OCI-LY3 (cell line): ENCODE data around the gene PKDREJ.

ENCODE experiments used
- H2AFZ ChIP-seq: fragments of 200-600, 300-600 bp; shearing (Covaris generic); 2 replicates; pipeline ENCODE4 v1.6.0; 2014; ENCODE audit warnings: antibody characterized with exemption, low read depth, low read length
- H3K27ac ChIP-seq: fragments of 200-600, 300-600 bp; sonication (generic); 2 replicates; pipeline ENCODE4 v1.5.1; 2014; ENCODE audit warnings: mild to moderate bottlenecking, low read length, moderate library complexity, mixed read lengths
- H3K27me3 ChIP-seq: fragments of 200-600, 300-600 bp; sonication (generic); 2 replicates; pipeline ENCODE4 v1.6.1; 2014; ENCODE audit warnings: low read depth, low read length, mixed read lengths
- H3K36me3 ChIP-seq: fragments of 200-600, 300-600 bp; sonication (generic); replicated peaks from 2 replicates; pipeline ENCODE3; 2014; ENCODE audit warnings: low read depth, low read length, mixed read lengths
- H3K4me1 ChIP-seq: fragments of 300-600, 200-600 bp; sonication (generic); 2 replicates; pipeline ENCODE4 v1.6.1; 2014; ENCODE audit warnings: low read length, mixed read lengths
- H3K4me2 ChIP-seq: fragments of 200-600, 300-600 bp; sonication (generic); 2 replicates; pipeline ENCODE4 v1.6.1; 2014; ENCODE audit warnings: low read length, mixed read lengths
- H3K4me3 ChIP-seq: fragments of 300-600, 200-600 bp; sonication (generic); 2 replicates; pipeline ENCODE4 v1.5.1; 2014; ENCODE audit warnings: antibody characterized with exemption, mild to moderate bottlenecking, low read length, moderate library complexity
- H3K79me2 ChIP-seq: fragments of 300-600, 200-600 bp; shearing (Covaris generic); 2 replicates; pipeline ENCODE4 v1.6.1; 2014; ENCODE audit warnings: mild to moderate bottlenecking, low read length, mixed read lengths
- H3K9ac ChIP-seq: fragments of 300-600, 200-600 bp; shearing (Covaris generic); 2 replicates; pipeline ENCODE4 v1.6.0; 2014; ENCODE audit warnings: mild to moderate bottlenecking, low read length, moderate library complexity
- H3K9me3 ChIP-seq: fragments of 200-600, 300-600 bp; shearing (Covaris generic); 2 replicates; pipeline ENCODE4 v1.6.1; 2014; ENCODE audit warnings: low read length, mixed read lengths; ENCODE audit not compliant: insufficient read depth
- H4K20me1 ChIP-seq: fragments of 200-600, 300-600 bp; sonication (generic); 2 replicates; pipeline ENCODE4 v1.6.1; 2016; ENCODE audit warnings: low read length, mixed read lengths; ENCODE audit not compliant: insufficient read depth
- EZH2phosphoT487 ChIP-seq: fragments of 200-600 bp; shearing (Covaris generic); IDR thresholded peaks from 2 replicates; pipeline ENCODE4 v1.6.1; 2018; ENCODE audit warnings: antibody characterized with exemption, mixed run types, low read depth
- TF ChIP-seq, protein P1 (sequence below): fragments of 200-600, 300-600 bp; sonication (generic); IDR thresholded peaks from 2 replicates; pipeline ENCODE4 v1.5.1; 2014; ENCODE audit warnings: antibody characterized with exemption, low read length, low read depth

Gene PKDREJ

DNA sequence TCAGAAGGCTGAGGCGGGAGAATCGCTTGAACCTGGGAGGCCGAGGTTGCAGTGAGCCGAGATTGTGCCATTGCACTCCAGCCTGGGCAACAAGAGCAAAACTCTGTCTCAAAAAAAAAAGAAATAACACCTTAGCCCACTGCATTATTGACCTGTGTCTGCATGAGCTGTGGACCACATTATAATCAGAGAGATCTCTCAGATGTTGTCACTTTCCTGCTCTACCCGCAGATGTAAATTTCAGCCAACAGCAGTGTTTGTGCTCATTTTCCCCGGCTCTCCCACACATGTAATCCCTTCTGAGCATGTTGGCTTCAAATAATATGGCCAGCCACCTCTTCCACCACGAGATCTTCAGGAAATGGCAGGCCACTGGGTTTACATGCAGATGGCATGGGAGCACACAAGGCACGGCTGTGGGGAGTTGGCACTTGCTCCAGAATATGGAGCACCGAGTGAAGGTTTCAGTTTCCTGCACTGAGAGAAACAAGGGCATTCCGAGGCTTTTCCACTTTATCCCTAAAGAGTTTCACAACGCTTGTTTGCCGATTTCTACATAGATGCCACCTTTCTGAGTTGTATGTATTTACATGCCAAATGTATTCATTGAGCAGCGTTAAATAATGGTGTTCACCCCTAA is 32.8 kb downstream of the PKDREJ start:
- Histone ChIP-seq H2AFZ (no peak overlapping the region), H3K4me2 (no peak overlapping the region), H3K4me3 (no peak overlapping the region), H3K27me3 (no peaks in the 10 kb centered on the region), H3K4me1 (no peaks in the 10 kb centered on the region), H3K9ac (no peak overlapping the region), H3K79me2 (no peaks in the 10 kb centered on the region), H4K20me1 (no peaks in the 10 kb centered on the region), H3K36me3 (peaks cover 17% of the 10 kb centered on the region), H3K9me3 (no peaks in the 10 kb centered on the region), H3K27ac (no peak overlapping the region)
- TF ChIP-seq, protein P1, sequence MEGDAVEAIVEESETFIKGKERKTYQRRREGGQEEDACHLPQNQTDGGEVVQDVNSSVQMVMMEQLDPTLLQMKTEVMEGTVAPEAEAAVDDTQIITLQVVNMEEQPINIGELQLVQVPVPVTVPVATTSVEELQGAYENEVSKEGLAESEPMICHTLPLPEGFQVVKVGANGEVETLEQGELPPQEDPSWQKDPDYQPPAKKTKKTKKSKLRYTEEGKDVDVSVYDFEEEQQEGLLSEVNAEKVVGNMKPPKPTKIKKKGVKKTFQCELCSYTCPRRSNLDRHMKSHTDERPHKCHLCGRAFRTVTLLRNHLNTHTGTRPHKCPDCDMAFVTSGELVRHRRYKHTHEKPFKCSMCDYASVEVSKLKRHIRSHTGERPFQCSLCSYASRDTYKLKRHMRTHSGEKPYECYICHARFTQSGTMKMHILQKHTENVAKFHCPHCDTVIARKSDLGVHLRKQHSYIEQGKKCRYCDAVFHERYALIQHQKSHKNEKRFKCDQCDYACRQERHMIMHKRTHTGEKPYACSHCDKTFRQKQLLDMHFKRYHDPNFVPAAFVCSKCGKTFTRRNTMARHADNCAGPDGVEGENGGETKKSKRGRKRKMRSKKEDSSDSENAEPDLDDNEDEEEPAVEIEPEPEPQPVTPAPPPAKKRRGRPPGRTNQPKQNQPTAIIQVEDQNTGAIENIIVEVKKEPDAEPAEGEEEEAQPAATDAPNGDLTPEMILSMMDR = no peak
- no peak for TF ChIP-seq EZH2phosphoT487

DNA sequence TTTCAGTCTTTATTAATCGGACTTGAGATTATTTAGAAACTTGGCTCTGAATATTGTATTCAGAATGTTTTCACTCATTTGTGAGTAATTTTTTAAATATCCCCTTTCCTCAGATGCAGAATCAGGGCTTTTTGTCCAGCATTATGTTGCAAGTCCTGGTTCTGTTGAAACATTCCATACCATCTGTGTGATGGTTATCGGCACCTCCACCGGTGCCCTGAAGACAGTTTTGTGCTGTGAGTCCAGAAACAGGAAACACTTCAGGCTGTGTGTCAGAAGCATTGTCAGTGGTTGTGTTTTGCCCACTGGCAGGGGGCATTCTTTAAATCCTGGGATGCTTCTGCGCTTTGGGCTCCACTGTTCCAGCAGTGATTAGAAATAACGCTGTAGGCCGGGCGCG is 33.4 kb downstream of the PKDREJ start:
- Histone ChIP-seq H3K4me1 (no peaks in the 10 kb centered on the region), H3K9me3 (no peaks in the 10 kb centered on the region), H4K20me1 (no peaks in the 10 kb centered on the region), H3K4me2 (no peak overlapping the region), H2AFZ (no peak overlapping the region), H3K4me3 (no peak overlapping the region), H3K36me3 (peaks cover 14% of the 10 kb centered on the region), H3K27me3 (no peaks in the 10 kb centered on the region), H3K79me2 (no peaks in the 10 kb centered on the region), H3K9ac (no peak overlapping the region), H3K27ac (no peak overlapping the region)
- no peak for TF ChIP-seq EZH2phosphoT487
- TF ChIP-seq, protein P1 = no peak

DNA sequence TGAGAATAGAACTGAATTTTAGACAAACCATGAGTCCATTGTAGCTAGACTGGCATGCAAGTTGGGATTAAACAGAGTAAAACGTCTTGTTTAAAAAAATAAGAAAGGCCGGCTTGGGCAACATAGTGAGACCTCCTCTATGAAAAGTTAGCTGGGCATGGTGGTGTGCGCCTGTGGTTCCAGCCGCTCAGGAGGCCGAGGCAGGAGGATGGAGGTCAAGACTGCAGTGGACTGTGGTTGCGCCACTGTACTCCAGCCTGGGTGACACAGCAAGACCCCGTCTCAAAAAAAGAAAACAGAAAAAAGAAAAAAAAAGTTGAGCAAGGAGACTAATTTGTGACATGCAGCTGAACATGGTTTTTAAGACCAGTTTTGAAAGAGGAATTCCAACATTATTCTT is 36.6 kb downstream of the PKDREJ start:
- no peak overlapping the region for H3K4me2 ChIP-seq
- no peak overlapping the region for H3K9ac ChIP-seq
- H3K36me3 ChIP-seq = peaks cover 16% of the 10 kb centered on the region
- no peaks in the 10 kb centered on the region for H3K79me2 ChIP-seq
- no peak overlapping the region for H2AFZ ChIP-seq
- peaks cover under 1% of the 10 kb centered on the region; the same call in 1 of the 2 replicates for H3K4me1 ChIP-seq
- TF ChIP-seq, protein P1 = no peak
- TF ChIP-seq EZH2phosphoT487 = no peak
- H3K9me3 ChIP-seq = no peaks in the 10 kb centered on the region
- no peak overlapping the region for H3K4me3 ChIP-seq
- no peak overlapping the region for H3K27ac ChIP-seq
- H3K27me3 ChIP-seq = no peaks in the 10 kb centered on the region
- no peaks in the 10 kb centered on the region for H4K20me1 ChIP-seq

DNA sequence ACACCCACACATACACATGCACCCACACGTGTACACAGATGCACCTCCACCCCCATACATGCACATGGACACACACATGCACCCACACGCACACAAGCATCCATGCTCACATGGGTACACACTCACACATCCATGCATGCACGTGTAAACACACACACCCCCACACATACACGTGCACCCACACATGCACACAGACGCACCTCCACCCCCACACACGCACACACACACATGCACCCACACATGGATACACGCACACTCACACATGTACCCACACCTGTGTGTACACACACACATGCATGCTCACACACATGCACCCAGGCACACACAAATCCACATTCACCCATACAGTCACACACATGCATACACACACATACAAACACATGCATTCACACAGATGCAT is 37.5 kb downstream of the PKDREJ start:
- peaks cover 10% of the 10 kb centered on the region for H3K4me1 ChIP-seq
- peaks cover 18% of the 10 kb centered on the region for H3K36me3 ChIP-seq
- TF ChIP-seq EZH2phosphoT487 = no peak
- TF ChIP-seq, protein P1 = no peak
- H4K20me1 ChIP-seq = no peaks in the 10 kb centered on the region
- no peak overlapping the region for H3K4me3 ChIP-seq
- no peak overlapping the region for H3K4me2 ChIP-seq
- H2AFZ ChIP-seq = no peak overlapping the region
- H3K79me2 ChIP-seq = no peaks in the 10 kb centered on the region
- H3K9ac ChIP-seq = no peak overlapping the region
- H3K27ac ChIP-seq = no peak overlapping the region
- H3K9me3 ChIP-seq = no peaks in the 10 kb centered on the region
- no peaks in the 10 kb centered on the region for H3K27me3 ChIP-seq
